K562 (cell line): ENCODE results near the gene GABARAP. TPM values are rescaled to one million over a fixed set of nuclear protein-coding genes. Genes with fewer than 3 reads are reported as not detected.
A peak's percentile ranks its signal among the peaks of the same experiment; 100 is the strongest.

ENCODE experiments used
- ATF7 ChIP-seq: fragments of 450-650 bp; IDR thresholded peaks from 2 replicates; pipeline ENCODE4 v1.7.1; 2014; ENCODE audit warnings: mild to moderate bottlenecking, moderate library complexity
- BCOR ChIP-seq: fragments of 450-650 bp; IDR thresholded peaks from 2 replicates; pipeline ENCODE4 v1.6.1; 2016
- CGGBP1 ChIP-seq: fragments of 250-450 bp; sonication (Bioruptor Pico); IDR thresholded peaks from 2 replicates; pipeline ENCODE4 v1.9.0; 2021; ENCODE audit warnings: mild to moderate bottlenecking
- ETS2 ChIP-seq: IDR thresholded peaks from 2 replicates; pipeline ENCODE4 v1.6.1; 2016; ENCODE audit warnings: borderline replicate concordance, missing genetic modification characterization, mild to moderate bottlenecking, moderate library complexity, missing compliant biosample characterization; ENCODE audit not compliant: poor library complexity, severe bottlenecking
- GTF2E2 ChIP-seq: fragments of 200-800 bp; sonication (Bioruptor generic); IDR thresholded peaks from 2 replicates; pipeline ENCODE4 v1.6.1; 2016; ENCODE audit warnings: missing genetic modification characterization, missing compliant biosample characterization
- HLTF ChIP-seq: fragments of 450-650 bp; IDR thresholded peaks from 2 replicates; pipeline ENCODE4 v1.6.1; 2016
- IFI16 ChIP-seq: fragments of 250-450 bp; sonication (Bioruptor Pico); IDR thresholded peaks from 2 replicates; pipeline ENCODE4 v2.1.2; 2022; ENCODE audit warnings: mild to moderate bottlenecking, inconsistent platforms
- ILK ChIP-seq: fragments of 450-650 bp; IDR thresholded peaks from 2 replicates; pipeline ENCODE4 v1.6.1; 2016; ENCODE audit warnings: missing genetic modification characterization, low read depth, mild to moderate bottlenecking, missing compliant biosample characterization, moderate library complexity, borderline replicate concordance
- L3MBTL2 ChIP-seq: fragments of 450-650 bp; IDR thresholded peaks from 2 replicates; pipeline ENCODE4 v1.6.1; 2016; ENCODE audit warnings: mild to moderate bottlenecking, moderate library complexity
- RB1 ChIP-seq: fragments of 450-650 bp; IDR thresholded peaks from 2 replicates; pipeline ENCODE4 v1.6.1; 2017; ENCODE audit warnings: low read depth, mild to moderate bottlenecking
- RBFOX2 ChIP-seq: fragments of 200-400 bp; formaldehyde crosslinking; IDR thresholded peaks from 2 replicates; pipeline ENCODE4 v1.6.1; 2017; ENCODE audit warnings: low read depth, mild to moderate bottlenecking, low read length, moderate library complexity
- RNF219 ChIP-seq: fragments of 250-450 bp; sonication (Bioruptor Pico); IDR thresholded peaks from 2 replicates; pipeline ENCODE4 v1.5.0; 2022; ENCODE audit warnings: mild to moderate bottlenecking
- ZBTB2 ChIP-seq: fragments of 450-650 bp; IDR thresholded peaks from 2 replicates; pipeline ENCODE4 v1.6.1; 2016; ENCODE audit warnings: antibody characterized with exemption
- ZC3H11A ChIP-seq: IDR thresholded peaks from 2 replicates; pipeline ENCODE4 v1.6.1; 2012; ENCODE audit warnings: low read depth, low read length, improper control_type of control experiment
- ZKSCAN1 ChIP-seq: fragments of 150-350 bp; IDR thresholded peaks from 2 replicates; pipeline ENCODE4 v1.6.1; 2016; ENCODE audit warnings: low read depth, low read length
- ZNF174 ChIP-seq: fragments of 250-450 bp; sonication (Bioruptor Pico); IDR thresholded peaks from 2 replicates; pipeline ENCODE4 v1.4.0; 2020; ENCODE audit warnings: mild to moderate bottlenecking
- ZNF354B ChIP-seq: fragments of 250-450 bp; sonication (Bioruptor Pico); IDR thresholded peaks from 2 replicates; pipeline ENCODE4 v1.4.0; 2020
- ZNF77 ChIP-seq: fragments of 250-450 bp; sonication (Bioruptor Pico); IDR thresholded peaks from 2 replicates; pipeline ENCODE4 v1.5.0; 2020
- ZNF79 ChIP-seq: fragments of 250-450 bp; sonication (Bioruptor Pico); IDR thresholded peaks from 2 replicates; pipeline ENCODE4 v1.4.0; 2020; ENCODE audit warnings: low read depth, mild to moderate bottlenecking, moderate library complexity
- polyA plus RNA-seq, 8 experiments: library from polyadenylated mRNA; depleted of rRNA in 4 of 8; stranded (reverse) in 5 of 8; unstranded in 3 of 8; fragments of >200 nt; fragmentation: Nextera tagmentation in 2 of 8; fragmentation: Illumina TruSeq in 1 of 8; extraction: Ambion mirVana in 2 of 8; extraction: Trizol in 1 of 8; gene quantifications; 2 replicates each; pipeline versions ENCODE4 v1.2.1 to v1.2.3, GENCODE V29; 2011 to 2014; ENCODE audit warnings: inconsistent platforms in 1 of 8, missing spikeins in 1 of 8
- total RNA-seq, 7 experiments: library from RNA; depleted of rRNA in 6 of 7; stranded (reverse); fragments of >200 nt in 6 of 7; fragmentation: Illumina TruSeq in 2 of 7; extraction: Trizol in 2 of 7; gene quantifications; 2 replicates each; pipeline versions ENCODE4 v1.2.1 to v1.2.3, GENCODE V29; 2011 to 2021; ENCODE audit warnings: low replicate concordance in 1 of 7
- TF ChIP-seq, protein P1 (sequence below): sonication (generic); formaldehyde crosslinking; IDR thresholded peaks from 2 replicates; pipeline ENCODE4 v1.8.0; 2023; ENCODE audit warnings: mild to moderate bottlenecking, missing genetic modification reagents

The GABARAP gene
- total and polyA plus RNA-seq, 9 of the 15 experiments (the other 6 are each of a cell fraction or from before 2014, with no cell fraction given), result 47.5 to 373 (median 152) TPM

- TF ChIP-seq ZKSCAN1 (peak; percentile 31; the same call in 1 of the 2 replicates), ATF7 (no peak; the same call in 1 of the 2 replicates), ZNF79 (no peak), BCOR (no peak), RNF219 (no peak), ZNF354B (CRISPR knock-in tag) (no peak), RBFOX2 (peak; percentile 27; the same call in 1 of the 2 replicates), L3MBTL2 (peak; percentile 25; the same call in 1 of the 2 replicates), ETS2 (tag) (no peak), ZNF77 (CRISPR knock-in tag) (no peak), GTF2E2 (tag) (no peak), ZC3H11A (no peak), RB1 (peak; percentile 20; the same call in 1 of the 2 replicates), CGGBP1 (CRISPR knock-in tag) (no peak), ZNF174 (CRISPR knock-in tag) (no peak), HLTF (no peak), IFI16 (CRISPR knock-in tag) (no peak), ZBTB2 (no peak), ILK (no peak)
- TF ChIP-seq, protein P1, sequence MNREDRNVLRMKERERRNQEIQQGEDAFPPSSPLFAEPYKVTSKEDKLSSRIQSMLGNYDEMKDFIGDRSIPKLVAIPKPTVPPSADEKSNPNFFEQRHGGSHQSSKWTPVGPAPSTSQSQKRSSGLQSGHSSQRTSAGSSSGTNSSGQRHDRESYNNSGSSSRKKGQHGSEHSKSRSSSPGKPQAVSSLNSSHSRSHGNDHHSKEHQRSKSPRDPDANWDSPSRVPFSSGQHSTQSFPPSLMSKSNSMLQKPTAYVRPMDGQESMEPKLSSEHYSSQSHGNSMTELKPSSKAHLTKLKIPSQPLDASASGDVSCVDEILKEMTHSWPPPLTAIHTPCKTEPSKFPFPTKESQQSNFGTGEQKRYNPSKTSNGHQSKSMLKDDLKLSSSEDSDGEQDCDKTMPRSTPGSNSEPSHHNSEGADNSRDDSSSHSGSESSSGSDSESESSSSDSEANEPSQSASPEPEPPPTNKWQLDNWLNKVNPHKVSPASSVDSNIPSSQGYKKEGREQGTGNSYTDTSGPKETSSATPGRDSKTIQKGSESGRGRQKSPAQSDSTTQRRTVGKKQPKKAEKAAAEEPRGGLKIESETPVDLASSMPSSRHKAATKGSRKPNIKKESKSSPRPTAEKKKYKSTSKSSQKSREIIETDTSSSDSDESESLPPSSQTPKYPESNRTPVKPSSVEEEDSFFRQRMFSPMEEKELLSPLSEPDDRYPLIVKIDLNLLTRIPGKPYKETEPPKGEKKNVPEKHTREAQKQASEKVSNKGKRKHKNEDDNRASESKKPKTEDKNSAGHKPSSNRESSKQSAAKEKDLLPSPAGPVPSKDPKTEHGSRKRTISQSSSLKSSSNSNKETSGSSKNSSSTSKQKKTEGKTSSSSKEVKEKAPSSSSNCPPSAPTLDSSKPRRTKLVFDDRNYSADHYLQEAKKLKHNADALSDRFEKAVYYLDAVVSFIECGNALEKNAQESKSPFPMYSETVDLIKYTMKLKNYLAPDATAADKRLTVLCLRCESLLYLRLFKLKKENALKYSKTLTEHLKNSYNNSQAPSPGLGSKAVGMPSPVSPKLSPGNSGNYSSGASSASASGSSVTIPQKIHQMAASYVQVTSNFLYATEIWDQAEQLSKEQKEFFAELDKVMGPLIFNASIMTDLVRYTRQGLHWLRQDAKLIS (CRISPR knock-in tag), result no peak
Measured at GRCh38 chr17:7214300-7215135, 27.7 kb downstream of the GABARAP start (continued).
